HG03378 (cell line): Measurements from ENCODE around the gene PPP2R5B.
A peak's percentile ranks its signal among the peaks of the same experiment; 100 is the strongest.

Source experiments
- ATAC-seq: cut with Tn5 transposase; IDR thresholded peaks from one replicate; pipeline ENCODE4 v1.9.1; 2021; ENCODE audit warnings: mild to moderate bottlenecking, moderate library complexity; ENCODE audit not compliant: unreplicated experiment

Gene PPP2R5B

DNA sequence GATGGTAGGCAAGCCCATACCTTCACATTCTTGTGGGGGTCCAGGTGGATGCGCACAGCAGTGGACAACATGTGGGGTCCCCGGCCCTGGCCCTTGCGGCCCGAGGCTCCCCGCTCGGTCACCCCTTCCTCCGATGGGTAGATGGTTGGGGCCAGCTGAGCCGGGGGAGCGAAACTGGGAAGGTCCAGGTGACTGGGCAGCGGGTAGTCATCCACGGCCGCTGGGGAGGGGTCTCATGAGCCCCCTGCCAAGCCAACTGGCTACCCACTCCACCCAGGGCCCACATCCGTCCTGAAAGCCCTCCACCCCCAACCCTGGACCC is 18.2 kb upstream of the PPP2R5B start:
- no peak for ATAC-seq

DNA sequence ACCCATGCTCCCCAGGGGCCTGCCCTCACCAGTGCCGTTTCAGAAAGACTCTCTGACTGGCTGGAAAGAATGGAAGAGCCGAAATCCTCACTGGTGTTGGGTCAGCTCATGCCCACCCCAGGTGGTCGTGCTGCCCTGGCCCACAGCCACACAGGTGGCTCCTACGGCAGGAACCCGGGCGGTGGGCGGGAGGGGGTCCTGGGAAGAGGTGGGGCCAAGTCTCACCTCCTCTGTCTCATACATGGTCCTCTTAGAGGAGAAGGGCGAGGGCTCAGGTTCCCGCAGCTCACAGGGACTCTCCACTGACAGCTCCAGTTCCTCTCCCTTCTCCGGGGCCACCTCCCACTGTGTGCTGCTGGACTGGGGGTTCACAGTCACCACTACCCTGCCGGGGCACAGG is 15.7 kb upstream of the PPP2R5B start:
- no peak for ATAC-seq

DNA sequence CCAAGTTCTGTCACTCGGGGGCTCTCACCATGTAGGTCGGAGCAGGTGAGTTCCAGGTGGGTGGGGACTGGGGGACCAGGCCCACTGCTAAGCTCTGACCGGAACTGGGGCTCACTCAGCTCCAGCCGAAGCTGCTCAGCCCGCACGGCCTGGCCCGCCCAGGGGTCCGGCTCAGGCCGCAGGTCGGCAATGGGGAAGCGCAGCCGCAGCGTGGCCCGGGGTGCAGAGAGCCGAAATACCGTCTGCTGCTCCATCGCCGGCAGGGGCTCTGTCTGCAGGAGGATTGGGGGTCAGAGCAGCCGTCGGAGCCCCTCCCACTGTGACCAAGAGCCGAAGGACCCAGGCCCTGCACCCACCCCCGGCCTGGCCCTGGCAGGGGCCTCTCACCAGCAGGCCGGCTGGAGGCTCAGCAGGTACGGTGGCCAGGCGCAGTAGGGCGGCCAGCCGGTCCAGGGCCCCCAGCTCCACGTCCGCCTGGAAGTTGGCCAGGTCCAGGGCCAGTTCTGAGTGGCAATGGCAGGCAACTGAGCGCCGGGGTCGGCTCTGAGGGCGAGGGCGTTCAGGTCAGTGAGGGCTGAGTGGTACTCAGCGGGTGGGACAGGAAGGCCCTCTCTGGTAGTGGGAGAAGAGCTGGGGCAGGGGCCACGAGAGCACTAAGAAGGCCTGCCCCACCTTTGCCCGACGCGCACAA is 14.7 kb upstream of the PPP2R5B start:
- no peak for ATAC-seq

DNA sequence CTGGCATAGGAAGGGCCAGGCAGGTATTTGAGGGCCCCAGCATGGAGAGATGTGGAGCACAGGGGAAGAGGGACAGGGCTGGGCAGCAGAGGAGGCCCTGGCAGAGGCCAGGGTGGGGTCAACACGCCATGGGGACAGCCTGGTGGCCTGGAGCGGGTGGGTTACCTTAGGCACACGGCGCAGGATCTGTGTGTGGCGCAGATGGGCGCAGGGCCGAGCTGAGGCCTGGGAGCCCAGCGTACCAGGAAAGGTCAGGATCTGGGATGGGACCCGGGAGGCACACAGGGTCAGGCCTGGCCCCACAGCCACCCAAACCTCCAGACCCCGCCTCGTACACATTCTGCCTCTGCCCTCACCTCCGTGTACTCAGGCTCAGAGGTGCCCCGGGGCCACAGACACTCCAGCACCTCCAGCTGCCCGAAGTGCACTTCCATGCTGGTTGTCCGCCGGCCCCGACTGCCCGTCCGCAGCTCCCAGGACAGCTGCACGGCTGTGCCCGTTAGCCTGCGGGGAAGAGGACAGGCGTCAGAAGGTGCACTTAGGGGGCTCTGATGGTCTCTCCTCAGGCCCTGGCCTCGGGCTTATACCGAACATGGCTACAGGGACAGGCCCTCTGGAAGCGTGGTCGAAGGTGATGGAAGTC is 13.9 kb upstream of the PPP2R5B start:
- no peak for ATAC-seq

DNA sequence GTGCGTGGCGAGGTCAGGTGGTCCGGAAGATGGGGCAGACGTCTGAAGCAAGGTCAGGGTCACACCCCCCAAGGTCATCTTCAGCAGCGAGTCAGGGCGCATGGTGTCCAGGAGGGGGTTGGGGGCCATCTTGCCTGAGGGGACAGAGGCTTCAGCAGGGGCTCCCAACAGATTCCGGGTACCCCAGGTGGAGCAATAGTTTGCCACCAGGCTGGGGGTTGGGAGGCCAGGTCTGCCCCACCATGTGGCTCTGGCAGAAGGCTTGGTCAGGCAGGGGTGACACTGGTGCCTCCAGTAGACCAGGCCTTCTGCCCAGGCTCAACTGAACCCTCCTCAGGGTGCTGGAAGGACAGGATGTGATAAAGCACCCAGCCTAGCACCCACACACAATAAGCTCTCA is 13.3 kb upstream of the PPP2R5B start:
- ATAC-seq: no peak

DNA sequence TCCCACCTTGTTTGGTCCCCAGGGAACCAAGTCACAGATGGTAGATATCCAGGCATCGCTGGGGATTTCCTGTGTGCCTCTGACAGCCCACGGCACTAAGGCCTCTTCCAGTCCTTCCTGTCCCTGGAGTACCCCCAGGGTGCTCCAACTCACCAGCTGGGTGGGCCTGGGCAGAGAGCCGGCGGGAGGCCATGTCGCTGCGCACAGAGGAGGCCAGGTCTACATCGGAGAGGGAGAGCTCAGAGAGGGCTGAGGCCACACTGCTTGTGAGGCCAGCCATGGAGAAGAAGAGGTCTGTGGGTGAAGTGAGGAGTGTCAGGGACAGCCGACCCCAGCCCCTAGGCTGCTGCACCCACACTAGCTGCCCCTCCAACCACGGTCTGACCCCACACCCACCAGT is 12.8 kb upstream of the PPP2R5B start:
- ATAC-seq: no peak

DNA sequence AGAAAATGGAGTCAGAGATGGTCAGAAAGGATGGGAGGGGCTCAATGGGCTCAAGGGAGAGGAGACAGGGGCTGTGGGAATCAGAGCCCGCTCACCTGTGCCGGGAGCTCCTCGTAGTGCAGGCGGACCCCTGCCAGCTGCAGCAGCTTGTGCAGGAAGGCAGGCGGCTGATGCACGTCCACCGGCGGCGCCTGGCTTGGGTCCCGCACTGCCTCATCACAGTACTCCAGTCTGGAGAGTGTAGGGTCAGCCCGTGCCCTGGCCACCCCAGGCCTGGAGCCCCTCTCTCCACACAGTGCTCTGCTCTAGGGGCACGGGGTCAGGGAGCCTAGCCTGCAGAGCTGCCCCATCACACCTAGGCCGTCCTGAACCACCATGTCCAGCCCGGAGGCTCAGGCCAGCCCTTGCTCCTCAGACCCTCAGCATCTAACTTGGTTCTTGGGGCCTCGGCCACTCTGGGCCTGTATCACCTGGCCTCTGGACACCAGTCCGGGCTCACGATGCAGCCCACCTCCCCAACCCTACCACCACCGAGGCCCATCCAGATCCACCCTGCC is 11.2 kb upstream of the PPP2R5B start:
- no peak for ATAC-seq

DNA sequence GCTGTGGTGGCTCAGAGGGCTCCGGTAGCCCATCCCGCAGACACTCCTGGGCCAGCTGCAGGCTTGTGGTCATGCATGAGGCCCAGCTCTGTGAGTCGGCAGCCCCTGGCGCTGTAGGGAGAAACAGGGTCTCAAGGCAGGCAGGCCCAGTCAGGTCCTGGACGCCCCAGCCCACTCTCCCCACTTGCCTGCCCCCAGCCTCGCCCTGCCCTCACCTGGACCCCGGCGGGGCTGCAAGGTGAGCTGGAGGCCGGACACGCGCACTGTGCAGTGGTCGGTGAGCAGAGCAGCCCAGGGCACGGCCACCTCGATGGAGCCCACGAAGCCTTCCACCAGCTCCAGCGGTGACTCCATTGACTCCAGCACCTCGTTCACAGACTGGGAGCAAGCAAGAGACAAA is 10.4 kb upstream of the PPP2R5B start:
- no peak for ATAC-seq

DNA sequence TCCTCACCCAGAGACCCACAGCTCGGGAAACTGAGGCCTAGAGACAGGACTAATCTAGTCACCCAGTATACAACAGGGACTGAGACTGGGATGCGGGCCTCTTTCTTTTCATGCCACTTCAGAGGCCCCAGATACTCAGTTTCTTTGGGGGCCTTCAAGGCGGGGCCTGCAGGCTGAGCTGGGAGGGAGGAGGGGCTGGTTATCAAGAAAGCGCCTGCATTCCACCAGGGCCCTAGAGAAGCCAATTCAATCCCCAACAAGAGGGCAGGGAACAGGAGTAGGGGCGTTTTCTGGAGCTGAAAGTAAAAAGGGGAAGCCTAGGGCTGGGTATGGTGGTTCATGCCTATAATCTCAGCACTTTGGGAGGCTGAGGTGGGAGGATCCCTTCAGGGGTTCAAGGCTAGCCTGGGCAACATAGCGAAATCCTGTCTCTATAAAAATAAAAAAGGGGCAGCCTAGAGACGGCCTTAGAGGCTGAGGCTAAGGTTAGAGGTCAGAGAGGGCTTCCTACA is 9.1 kb upstream of the PPP2R5B start:
- ATAC-seq: no peak

DNA sequence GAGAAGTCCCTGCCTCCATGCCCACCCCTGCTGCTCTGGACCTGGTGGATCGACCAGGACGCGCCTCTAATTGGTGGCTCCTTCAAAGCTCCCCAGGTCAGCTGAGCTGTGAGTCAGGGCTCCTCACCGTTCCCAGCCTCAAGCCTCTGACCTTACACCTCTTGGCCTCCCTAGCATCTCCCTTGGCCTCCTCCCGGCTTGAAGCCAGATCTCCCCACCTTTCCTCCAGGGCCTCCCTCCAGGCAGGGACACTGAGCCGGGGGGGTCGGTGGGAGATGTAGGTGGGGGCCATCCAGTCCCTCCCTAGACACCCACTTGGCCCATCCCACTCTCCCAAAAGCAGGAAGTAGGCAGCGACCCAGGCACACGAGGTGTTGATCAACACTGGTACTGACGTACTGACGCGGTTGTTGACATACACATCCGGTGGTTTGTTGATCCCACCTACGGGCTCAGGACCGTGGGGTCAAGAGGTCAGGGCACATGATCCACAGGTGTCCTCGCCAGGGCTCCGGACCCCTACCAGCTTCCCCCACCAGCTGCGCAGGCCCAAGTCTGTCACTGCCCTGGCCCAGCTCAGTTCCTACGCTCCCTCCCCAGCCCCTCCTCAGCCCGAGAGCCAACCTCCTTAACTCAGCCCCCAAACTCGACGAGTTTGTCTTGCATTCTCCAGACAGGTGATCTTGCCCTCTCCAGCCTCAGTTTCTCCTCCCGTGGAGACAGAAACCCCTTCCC is 8.3 kb upstream of the PPP2R5B start:
- ATAC-seq: no peak

DNA sequence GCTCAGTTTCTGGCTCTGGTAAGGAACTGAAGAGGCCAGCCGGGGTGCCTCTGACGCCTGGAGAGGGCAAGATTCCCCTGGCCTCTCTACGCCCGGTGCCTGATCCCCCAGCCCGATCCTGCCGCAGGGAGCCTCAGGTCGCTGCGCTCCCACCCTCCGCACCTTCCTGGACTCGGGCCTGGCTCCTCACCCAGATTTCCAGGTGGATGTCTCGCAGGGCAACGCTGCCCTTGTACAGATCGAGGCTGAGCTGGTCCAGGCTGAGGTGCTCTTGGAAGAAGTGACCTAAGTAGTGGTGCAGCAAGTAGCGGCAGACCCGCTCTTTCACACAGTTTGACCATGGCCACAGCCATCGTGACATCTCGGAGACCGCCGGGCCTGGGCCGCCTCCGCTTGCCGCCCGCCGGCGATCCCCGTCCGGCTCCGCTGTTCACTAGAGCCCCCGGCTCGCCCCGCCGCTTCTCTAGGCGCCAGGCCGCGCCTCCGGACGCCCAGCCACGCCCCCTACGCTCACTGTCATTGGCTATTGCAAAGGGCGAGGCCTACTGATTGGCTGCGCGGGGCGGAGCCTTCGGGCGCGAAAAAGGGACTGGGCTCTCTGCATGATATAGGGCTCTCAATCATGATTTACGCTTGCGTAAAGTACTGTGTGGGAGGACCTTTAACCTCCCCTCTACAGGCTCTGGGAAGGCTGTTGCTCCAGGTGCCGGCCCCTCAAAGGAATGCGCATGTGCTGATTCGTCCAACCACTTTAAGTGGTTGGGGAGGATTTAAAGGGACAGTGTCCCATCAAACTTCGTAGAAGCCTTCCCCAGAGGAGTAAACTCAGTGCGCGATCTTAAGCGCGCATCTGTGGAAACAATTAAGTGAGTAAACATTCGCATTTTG is 7.5 kb upstream of the PPP2R5B start, which contains the start of gene ATG2A:
TSS of gene ATG2A (minus strand) at position 435 of the 888 bp plus-strand sequence. CDS start at position 361, 74 bp downstream.
- ATAC-seq: peak; percentile 91

DNA sequence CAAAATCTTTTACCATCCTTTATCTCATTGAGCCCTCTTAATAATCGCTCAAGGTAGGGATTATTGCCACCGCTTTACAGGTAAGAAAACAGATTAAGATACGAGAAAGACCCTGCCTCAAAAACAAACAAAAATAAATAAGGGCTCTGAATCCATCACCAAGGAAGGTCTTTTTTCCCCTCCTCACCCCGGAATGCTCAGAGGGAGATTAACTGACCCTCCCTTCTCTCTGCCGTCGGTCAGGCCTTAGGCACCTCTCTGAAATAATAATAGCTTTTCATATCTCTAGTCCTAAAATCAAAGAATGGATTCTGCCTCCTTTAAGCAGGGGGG is 6.9 kb upstream of the PPP2R5B start:
- ATAC-seq: no peak

DNA sequence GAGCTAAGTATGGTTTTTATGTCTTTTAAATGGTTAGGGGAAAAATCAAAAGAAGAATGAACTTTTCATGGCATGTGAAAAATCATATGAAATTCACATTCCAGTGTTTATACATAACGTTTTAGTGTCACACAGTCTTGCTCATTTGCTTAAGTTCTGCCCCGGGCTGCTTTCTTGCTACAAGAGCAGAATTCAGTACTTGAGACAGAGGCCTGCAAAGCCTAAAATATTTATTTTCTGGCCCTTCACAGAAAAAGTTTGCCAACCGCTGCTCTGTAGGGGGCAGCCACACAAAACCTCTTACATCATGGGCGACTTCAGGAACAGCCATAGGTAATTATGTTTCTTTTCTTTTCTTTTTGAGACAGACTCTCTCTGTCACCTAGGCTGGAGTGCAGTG is 6.5 kb upstream of the PPP2R5B start:
- no peak for ATAC-seq

DNA sequence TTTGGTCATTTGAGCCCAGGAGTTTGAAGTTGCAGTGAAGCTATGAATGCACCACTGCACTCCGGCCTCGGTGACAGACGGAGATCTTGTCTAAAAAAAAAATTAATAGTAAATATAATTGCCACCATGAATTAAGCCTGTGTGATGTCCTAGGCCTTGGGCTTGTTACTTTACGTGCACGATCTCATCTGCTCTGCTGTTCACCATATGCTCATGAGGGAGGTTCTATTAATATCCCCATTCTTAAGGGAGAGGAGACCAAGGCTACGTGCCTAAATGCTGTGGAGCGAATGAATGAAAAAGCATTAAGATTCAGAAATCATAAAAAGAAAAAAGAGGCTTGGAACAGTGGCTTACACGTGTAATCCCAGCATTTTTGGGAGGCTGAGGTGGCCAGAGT is 4.9 kb upstream of the PPP2R5B start:
- no peak for ATAC-seq

DNA sequence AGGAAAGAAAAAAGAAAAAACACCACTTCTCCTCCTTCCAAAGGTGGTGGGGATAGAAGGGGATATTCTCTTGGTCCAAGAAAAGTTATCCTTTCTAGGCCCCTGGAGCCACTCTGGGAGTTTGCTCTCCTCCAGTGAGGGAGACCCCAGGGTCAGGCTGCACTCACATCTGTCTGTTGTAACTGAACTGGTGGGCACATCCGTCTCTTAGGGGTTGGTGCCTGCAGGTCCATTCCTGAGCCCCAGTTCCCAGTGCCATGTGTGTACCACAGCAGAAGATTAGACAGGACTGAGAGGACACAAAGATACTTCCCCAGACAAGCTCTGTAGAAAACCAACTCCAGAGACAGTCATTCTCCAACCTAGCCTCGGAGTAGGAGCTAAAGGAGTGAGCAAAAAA is 4.4 kb upstream of the PPP2R5B start:
- no peak for ATAC-seq

DNA sequence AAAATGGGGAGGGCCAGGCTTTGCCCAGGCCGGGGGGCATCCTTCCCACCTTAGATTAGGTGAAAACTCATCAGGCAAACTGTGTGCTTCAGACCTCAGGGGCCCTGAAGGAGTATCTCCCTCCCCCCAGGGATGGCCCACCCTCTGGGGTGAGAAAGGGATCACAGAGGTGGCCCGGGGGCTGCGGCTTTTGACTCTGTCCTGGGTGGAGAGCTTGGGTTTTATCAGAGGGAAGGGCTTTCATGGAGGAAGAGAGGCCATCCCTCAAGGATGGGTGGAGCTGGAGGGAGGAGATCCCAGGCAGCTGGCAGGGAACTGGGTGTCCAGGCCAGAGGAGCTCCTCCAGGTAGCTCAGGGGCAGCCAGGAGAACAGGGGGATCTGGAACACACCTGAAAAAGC is 3.1 kb upstream of the PPP2R5B start:
- no peak for ATAC-seq

DNA sequence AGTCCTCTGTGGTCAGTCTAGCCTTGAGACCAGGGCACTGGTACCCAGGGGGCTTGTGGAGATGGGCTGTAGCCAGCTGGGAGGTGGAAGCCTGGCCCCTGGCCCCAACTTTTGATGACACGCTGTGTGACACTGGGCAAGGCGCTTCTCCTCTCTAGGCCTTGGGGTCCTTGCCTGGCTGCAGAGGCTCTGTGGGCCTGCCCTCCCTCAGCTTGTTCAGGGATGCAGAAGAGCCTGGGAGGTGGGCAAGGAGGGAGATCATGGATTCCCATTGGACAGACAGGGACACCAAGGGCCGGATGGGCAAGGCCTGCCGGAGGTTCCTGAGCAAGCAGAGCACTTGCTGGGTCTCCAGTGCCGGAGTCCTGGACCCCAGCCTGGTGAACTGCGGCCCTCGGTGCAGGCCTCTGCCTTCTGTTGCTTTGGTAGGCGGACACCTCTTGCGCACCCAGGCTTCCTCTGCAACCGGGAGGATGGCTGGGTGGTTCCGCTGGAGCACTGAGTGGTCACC is 1.3 kb upstream of the PPP2R5B start:
- ATAC-seq: no peak

DNA sequence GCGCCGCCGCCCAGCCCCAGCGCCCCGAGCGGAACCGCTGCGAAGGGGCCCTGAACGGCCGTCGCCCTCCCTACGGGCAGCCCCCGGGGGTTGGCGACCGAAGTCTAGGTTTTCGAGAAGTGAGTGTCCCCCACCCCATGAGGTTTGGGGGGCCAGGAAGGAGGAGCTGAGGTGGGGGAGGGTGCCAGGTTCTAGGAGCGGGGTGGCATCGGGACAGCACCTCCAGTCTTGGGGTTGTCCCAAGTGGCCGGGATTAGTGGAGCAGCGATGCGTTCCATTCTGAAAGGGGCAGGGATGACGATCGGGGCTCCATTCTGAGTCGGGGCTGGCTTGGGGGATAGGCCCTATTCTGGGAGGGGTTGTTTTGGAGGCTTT is 408 bp downstream of the PPP2R5B start:
- no peak for ATAC-seq

DNA sequence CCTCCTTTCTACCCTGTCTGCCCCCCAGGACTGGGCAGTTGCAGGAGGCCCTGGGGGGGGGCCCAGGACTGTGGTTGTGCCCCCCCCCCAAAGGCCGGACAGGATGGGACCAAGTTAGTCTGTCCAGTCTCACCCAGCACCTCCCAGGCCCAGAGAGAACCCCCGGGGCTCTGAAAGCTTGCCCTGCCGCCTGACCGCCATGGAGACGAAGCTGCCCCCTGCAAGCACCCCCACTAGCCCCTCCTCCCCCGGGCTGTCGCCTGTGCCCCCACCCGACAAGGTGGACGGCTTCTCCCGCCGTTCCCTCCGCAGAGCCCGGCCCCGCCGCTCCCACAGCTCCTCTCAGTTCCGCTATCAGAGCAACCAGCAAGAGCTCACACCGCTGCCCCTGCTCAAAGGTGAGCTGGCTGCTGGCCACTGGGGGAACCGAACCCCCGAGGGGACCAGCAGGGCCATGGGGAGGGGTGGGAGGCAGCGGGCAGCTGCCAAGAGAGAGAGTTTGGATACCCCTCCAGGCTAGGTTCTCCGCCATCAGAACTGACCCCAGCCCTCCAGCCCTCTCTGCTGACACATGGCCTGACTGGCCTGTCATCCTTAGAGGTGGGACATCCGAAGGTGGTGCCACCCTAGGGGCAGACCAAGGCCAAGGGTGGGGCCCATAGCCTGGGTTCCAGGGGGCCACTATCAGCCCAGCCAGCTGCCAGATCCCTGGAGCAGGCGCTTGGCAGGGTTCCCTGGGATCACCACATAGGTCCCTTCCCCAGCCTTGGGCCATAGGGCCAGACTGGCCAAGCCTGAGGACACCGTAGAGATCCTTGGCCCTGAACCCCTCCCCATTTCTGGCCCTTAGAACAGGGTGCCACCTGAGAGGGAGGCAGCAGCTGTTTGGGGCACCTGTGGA is 1.3 kb downstream of the PPP2R5B start:
- no peak for ATAC-seq

DNA sequence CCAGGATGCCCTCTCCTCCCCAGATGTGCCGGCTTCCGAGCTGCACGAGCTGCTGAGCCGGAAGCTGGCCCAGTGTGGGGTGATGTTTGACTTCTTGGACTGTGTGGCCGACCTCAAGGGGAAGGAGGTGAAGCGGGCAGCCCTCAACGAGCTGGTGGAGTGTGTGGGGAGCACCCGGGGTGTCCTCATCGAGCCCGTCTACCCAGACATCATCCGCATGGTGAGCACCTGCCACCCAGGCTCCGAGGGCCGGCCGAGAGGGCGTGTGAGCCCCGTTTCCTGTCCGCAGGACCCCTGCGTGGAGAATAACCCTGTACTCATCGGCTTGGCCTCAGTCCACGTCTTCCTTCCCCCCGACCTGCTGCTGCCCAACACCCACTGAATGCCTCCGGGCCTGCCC is 2.2 kb downstream of the PPP2R5B start:
- ATAC-seq: no peak
